ENCODE results near the gene TIMP1.
A peak's percentile ranks its signal among the peaks of the same experiment; 100 is the strongest.

TIMP1 gene

GRCh38 chrX:47581731-47582647, at the start of gene TIMP1:
Gene TIMP1 (plus strand): TSS chrX:47582436. CDS start chrX:47583416, 980 bp downstream.
- DNase-seq (ENCODE audit: low spot score), result peak; percentile 78

- DNase-seq (ENCODE audit: low spot score), result no peak
Observed at GRCh38 chrX:47539860-47540259, 42.4 kb upstream of the TIMP1 start.

- peak; percentile 74 for DNase-seq (ENCODE audit: low spot score)
Observed at GRCh38 chrX:47540754-47541538, 41.3 kb upstream of the TIMP1 start.

- DNase-seq (ENCODE audit: low spot score), result no peak
Observed at GRCh38 chrX:47543496-47543895, 38.7 kb upstream of the TIMP1 start.

GRCh38 chrX:47556045-47556623, 26.1 kb upstream of the TIMP1 start:
- peak; percentile 85 for DNase-seq (ENCODE audit: low spot score)

- no peak for DNase-seq (ENCODE audit: low spot score)
Observed at GRCh38 chrX:47558436-47558835, 23.8 kb upstream of the TIMP1 start.

GRCh38 chrX:47560179-47560933, 21.9 kb upstream of the TIMP1 start:
- no peak for DNase-seq (ENCODE audit: low spot score)

GRCh38 chrX:47560934-47561658, 21.1 kb upstream of the TIMP1 start, which contains the start of gene ARAF:
Gene ARAF (plus strand): TSS chrX:47561205. CDS start chrX:47562968, 1,763 bp downstream.
- DNase-seq (ENCODE audit: low spot score), result peak; percentile 93

- no peak for DNase-seq (ENCODE audit: low spot score)
Observed at GRCh38 chrX:47561659-47562151, 20.5 kb upstream of the TIMP1 start.

GRCh38 chrX:47562615-47563243, 19.5 kb upstream of the TIMP1 start:
- no peak for DNase-seq (ENCODE audit: low spot score)

GRCh38 chrX:47563801-47564315, 18.4 kb upstream of the TIMP1 start:
- no peak for DNase-seq (ENCODE audit: low spot score)

GRCh38 chrX:47564438-47565085, 17.7 kb upstream of the TIMP1 start:
- DNase-seq (ENCODE audit: low spot score), result no peak

- no peak for DNase-seq (ENCODE audit: low spot score)
Observed at GRCh38 chrX:47566841-47567240, 15.4 kb upstream of the TIMP1 start.

- DNase-seq (ENCODE audit: low spot score), result no peak
Observed at GRCh38 chrX:47568656-47569295, 13.5 kb upstream of the TIMP1 start.

- DNase-seq (ENCODE audit: low spot score), result no peak
Observed at GRCh38 chrX:47570794-47571193, 11.4 kb upstream of the TIMP1 start.

GRCh38 chrX:47571215-47571614, 11.0 kb upstream of the TIMP1 start:
- no peak for DNase-seq (ENCODE audit: low spot score)

- DNase-seq (ENCODE audit: low spot score), result no peak
Observed at GRCh38 chrX:47571896-47572295, 10.3 kb upstream of the TIMP1 start.

- no peak for DNase-seq (ENCODE audit: low spot score)
Observed at GRCh38 chrX:47572773-47573340, 9.4 kb upstream of the TIMP1 start.

All from LoVo (cell line).